GM19023 (cell line): ENCODE data around the gene JADE1.

Experiments used
- ATAC-seq: cut with Tn5 transposase; IDR thresholded peaks from one replicate; pipeline ENCODE4 v1.9.1; 2021; ENCODE audit warnings: mild to moderate bottlenecking, moderate library complexity; ENCODE audit not compliant: unreplicated experiment

Gene JADE1

DNA sequence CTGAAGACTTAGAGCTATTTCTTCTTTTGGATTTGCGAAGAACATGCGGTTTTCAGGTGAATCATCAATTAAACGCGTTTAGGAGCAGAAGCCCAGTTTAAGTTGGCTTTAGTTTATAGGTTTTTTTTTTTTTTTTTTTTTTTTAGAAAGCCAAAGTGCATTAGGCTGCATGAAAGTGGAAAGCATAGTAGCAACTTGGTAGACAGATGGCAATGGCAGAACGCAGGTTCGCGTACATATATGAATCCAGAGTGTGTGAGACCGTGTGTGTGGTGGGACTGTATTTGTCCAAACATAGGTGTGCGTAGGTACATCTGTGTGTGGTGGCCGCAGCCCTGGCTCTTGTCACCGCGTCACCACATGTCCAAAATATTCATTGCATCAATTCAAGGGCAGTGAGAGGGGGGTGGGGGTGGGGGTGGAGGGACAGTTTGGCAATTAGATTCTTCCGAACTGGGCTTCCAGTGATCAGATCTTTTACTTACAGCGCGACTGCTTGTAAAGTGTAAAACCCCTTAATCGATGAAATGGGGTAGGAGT lies 901 bp downstream of the JADE1 start:
- ATAC-seq, result no peak

DNA sequence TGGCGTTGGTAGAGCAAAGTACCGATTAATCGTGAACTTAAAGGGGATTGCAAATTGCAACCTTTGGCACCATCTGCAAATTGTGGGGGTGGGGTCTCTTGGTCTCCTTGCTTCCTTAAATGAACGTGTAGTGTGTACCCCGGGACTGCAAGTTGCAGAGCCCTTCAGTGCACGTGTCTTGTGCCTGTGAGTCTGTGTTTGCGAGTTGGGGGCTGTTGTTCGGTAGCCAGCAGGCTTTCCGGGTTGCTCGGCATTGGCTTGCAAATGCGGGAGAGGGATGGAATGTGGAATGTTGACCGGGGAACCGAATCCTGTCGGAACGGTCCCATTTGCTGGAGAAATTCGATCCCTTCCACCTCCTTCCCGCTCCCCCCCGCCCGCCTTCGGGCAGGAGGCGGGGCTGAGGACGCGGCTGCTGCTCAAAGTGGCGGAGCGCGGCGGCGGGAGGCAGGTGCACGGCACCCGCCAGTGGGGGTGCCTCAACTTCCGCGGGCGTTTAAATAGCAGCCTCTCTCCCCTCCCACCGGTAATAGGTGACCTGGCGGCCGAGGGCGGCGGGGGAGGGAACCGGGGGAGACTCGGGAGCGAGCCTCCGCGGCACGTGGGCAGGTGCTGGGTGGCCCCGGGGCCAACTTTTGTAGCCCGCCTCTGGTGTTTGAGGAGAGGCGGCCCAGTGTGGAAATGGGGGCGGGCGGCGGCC lies 1.5 kb downstream of the JADE1 start:
- ATAC-seq, result peak; percentile 46

DNA sequence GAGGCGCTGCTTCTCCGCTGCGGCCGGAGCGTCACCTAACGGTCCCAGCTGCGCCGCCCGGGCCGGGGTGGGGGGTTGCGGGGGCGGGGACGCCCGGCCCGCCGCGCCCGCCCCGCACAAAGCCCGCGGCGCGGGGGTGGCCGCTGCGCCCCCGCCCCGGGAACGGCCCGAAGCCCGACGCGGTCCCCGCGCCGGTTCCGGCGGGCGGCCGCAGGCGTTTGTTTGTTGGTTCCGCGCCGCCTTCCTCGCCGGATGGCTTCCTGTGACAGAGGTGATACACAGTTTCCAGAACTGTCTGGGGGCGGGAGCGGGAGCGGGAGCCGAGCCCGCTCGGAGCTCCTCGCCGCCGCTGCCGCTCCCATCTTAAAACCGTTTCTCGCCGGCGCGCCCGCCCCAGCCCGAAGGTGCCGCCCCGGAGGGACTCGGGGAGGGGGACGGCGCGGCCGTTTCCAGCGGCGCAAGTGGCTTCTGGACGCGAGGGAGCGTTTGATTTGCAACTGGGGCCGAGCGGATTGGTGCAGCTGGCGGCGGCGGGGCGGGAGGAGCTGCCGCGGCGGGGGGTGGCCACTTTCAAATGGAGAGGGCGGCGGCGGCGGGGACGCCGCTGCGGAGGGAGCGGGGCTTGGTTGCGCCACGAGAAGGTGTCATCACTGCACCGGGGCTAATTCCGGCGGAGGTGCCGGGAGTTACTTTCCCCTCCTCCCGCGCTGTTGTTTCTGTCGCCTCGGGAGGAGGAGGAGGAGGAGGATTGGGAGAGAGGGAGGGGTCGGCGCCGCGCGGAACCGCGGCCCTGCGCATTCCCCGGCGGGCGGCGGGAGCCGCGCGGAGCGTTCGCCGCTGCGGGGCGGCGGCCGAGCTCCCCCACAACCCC lies 2.3 kb downstream of the JADE1 start:
- peak; percentile 50 for ATAC-seq

DNA sequence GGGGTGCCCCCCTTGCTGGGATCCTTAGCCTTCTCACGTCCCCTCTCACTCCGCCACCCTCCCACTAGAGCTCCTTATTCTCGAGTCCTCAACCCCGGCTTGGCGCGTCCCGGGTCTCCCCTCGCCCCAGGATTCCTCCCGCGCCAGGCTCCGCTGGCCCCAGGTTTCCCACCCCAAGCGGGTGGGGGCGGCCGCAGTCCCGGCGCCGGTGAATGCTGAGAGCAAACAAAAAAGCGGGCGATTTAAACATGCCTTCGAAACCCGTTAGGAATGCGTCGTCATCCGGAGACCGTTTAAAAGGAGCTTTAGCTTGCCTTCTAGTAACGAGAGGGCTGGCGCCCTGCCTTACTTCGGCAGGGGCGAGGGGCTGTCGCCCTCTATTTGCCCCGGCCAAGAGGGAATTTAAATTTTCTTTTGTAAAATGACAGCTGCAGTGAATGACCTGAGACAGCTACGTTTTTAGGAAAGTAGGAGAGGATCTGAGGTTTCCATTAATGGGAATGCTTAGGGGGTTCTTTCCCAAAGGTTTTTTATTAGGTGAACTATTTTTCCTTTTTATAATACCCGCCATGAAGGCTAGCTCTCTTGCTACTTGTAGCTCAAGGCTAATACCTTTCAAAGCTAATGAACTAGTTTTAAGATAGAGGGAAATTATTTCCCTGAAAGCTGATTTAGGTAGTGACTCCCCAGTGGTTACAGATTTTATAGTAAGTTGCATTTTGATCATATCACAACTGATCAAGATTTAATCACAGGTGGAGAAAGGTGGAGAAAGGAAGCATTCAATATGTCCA lies 3.1 kb downstream of the JADE1 start:
- ATAC-seq, result no peak

DNA sequence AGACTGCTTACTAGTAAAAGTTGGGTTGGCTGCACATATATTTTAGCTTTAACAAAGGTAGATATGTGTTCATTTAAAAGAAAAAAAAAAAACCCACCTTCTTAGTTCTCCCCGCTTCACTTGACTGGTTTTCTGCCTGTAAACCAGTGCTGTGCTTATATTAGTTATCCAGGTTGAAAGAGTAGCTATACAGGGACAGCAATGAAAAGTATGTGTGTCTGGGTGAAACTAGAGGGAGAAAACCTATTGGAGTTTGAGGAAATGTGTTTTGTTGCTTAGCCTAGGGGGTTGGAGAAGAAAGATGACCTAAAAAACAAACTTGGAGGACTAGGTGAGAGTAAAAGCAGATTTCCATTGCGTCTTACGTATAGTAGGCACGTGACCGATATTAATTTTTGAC lies 4.5 kb downstream of the JADE1 start:
- no peak for ATAC-seq

DNA sequence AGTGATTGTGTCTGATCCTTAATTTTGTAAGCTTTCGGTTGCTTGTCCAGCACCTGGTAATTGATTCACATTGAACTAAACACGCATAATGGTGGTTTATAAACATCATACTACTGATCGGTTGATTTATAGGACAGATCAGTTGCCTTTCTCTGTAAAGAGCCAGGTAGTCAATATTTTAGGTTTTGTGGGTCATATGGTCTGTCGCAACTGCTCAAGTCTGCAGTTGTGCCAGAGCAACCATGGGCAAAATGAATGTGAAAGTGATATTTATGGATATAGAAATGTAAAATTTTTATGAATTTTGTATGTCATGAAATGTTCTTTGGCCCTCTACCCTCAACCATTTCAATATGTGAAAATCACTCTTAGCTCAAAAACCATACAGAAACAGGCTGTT lies 8.9 kb downstream of the JADE1 start:
- ATAC-seq, result no peak

DNA sequence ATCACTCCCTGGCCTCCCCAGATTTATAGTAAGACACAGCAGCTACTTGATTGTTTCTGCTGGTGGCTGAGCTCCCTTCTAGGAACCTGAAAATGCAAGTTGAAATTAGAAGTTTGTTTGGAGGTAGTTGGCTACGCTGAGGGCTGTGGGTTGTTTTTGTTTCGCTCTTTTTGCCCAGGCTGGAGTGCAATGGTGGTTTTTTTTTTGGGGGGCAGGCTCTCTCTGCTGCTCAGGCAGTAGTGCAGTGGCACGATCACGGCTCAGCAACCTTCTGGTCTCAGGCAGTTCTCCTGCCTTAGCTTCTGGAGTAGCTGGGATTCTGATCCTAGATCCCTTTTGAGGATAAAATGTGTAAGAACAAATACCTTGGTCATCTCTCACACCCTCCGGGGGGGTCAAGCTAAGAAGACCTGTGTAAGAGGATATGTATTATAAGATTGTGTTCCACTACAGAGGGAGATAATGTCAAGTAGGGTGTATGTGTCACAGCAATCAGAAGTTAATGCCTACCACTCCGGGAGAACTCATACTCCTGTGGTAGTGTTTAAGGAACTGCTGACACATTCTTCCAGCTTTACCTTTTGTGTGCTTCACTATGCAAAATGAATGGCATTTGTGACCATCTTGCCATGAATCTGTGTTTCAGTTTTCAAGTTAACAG lies 9.7 kb downstream of the JADE1 start:
- ATAC-seq, result no peak

DNA sequence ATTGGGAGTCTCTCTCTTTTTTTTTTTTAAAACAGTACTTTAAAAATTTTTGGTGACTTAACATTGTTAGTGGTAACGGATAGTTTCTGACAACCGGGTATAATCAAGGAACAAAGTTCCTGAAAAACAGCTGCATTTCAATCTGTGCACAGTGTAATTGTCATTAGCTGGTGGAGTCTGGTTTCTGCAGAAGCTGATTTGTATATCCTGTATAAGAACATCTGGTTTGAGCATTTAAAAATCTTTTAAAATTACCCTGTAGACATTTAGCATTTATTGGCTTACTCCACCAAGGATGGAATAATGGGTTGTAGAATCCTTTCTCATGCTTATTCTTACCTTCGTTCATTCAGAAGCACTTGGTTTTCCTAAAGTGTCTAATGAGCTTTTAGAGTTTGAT lies 11.2 kb downstream of the JADE1 start:
- ATAC-seq, result no peak

DNA sequence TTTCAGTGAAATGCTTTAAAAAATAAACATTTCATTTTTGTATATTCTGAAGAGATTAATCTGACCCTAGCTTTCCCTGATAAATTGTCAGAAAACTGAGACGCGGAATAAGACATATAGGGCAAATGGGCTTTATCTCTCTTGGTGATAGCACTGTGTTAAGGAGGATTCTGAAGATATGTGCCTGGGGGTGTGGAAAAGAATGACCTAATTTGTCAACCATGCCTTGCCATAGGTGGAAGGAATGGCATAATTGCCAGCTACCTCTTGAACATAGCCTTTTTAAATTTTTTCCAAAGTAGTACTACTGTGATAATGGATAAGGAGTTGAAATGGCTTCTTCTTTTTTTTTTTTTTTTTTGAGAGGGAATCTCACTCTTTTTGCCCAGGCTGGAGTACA lies 11.7 kb downstream of the JADE1 start:
- ATAC-seq, result no peak

DNA sequence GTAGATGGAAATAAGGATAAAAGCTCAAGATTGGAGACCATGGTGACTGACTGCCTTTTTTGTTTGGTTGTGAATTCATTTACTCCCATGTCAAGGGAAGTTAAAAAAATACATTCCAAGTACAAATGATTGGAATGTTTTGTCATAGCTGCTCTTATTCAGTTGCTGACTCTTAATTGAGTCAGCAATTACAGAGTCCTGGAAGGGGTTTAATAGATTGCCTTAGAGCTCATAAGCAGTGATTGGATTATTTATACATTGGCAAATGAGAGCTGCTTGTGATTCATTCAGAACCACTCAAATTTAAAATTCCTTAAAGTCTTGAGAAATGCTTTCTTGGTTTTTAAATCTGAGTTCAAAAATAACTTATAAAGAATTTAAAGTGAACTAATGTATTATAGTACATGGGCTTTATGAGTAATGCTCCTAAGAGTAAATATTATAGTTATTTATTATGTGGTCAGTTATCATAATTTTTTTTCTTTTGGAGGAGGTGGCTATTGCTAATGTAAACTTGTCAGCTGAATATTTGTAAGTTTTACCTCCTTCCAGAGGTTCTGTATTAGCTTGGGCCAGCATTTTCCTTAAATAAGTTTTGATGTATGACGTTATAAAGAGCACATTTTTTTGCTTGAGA lies 13.6 kb downstream of the JADE1 start:
- no peak for ATAC-seq

DNA sequence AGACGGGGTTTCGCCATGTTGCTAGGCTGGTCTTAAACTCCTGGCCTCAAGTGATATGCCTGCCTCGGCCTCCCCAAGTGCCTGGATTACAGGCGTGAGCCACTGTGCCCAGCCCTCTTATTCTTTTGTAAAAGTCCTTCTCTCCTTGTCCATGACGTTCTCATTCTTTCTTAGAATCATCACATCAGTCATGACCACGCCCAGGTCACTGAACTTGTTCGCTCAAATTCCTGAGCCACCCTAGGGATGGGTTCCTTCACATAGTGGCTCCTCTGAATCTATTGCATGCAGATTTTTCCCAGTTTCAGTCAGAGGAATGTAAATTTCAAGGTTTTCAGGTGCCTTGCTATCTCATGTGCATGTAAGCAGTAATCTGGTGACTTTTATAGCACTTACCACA lies 15.7 kb downstream of the JADE1 start:
- ATAC-seq, result no peak

DNA sequence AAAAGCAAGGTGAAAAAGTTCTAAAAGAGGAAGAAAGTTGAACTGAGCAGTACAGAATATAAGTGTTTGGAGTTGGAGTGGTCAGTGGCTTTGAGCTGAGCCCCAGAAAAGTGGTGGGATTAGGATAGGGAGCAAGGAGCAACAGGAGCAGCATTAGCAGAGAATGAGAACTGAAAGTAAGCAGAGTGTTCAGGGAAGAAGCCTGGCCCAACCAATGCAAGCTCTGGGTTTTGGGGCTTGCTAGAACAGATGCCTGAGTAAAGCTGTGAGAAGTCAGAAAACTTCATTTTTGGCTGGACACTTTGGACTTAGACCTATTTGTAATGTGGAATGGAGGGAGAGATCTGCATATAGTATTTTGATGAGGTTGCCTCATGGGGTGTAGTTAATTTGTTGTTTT lies 17.8 kb downstream of the JADE1 start:
- peak; percentile 24 for ATAC-seq

DNA sequence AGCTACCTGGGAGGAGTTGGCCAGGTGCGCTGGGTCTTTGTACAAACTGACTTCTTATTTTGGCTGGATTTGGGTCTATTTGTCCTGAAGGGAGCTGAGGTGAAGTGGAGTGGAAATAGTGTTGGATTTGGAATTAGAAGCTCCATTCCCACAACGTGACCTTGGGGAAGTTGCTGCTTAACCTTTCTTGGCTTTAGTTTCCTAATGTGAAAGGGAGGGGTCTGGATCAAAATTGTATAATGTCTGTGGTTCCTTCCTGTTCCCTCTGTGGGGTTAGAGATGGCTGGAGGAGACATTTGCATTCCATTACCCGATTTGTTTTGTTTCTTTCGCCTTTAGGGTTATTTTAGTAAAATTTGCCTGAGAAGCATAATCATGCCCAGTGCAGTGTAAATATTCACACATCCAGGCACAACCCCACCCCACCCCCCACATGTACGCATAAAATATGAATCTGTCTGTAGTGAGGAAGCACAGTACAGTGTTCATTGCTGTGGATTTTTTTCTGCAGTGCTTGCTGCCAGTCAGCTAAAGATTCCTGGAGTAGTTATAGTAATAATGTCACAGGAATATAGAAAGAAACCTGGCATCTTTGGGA lies 21.5 kb downstream of the JADE1 start:
- no peak for ATAC-seq

DNA sequence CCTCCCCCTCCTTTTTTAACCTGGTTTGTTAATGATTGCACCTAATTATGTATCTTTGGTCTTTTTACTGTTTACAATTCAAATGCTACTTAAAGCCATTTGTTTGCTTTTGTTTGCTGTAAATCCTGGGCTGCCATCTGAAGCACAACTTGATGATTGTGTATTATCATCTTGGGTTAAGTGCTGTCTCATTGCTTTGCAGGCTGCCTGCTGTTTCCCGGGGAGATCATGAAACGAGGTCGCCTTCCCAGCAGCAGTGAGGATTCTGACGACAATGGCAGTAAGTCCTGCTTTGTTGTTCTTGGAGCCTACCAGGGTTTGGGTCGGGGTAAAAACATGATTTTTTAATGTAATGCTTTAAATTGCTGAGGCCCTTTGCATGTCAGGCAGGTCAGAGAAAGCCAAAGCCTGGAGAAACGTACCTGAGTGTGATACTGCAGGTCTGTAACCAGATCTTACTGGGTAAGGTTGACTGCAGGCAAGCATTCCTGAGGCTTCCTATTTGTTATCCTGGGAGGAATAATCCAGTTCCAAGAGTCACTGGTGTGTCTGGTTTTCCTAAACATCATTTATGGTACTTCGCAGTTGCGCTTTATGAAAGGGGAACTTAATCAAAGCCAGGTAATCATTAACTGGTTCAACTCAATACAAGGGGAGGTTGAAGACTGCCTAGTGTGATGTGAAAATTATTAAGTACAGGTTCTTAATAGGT lies 22.2 kb downstream of the JADE1 start:
- peak; percentile 44 for ATAC-seq

DNA sequence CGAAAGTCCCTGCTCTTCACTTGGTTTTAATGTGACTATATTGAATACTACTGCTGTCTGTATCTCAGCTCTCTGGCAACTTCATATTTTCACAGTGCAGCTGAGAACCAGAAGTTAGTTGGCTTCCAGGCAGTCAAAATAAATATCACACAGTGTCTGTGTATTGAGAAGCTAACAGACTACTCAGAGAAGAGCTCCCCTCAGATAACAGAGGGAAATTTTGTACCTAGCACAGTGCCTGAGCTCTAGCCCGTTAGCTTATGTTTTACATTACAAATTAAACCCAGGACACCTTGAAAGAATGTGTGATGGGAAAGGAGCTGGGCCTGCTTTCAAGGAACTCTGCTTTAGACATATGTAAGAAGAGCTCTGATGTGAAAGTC lies 22.7 kb downstream of the JADE1 start:
- ATAC-seq, result peak; percentile 25

DNA sequence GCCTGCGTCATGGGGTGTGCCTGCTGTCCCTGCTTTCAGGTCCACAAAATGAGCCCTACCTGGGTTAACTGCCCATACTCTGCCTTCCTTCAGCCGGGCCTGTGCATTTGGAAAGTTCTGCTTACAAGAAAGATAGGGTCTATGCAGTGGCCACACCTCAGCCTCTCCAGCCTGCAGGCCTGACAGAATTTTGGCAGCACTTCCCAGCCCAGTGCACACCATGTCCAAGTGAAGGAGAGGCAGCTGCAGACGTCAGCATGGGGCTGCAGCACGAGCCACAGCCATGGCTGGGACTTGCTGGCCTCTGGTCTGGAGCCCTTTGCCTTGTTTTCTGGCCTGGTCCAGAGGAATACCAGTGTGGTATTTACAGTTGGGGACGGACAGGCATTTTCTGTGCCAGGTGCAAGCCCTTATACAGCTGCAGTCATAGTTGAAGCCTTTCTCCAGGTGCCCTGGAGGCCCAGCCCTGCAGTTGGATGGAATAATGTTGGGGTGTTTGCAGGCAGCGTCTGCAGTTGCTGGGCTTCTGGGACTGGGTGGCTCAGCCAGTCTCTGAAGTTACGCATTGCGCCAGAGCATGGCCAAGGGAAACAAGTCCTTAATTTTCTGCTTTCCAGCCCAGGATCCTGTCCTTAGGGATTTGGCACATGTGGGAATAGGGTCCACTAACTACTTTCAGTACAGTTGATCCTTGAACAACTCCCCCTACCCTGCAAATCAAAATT lies 26.2 kb downstream of the JADE1 start:
- ATAC-seq, result no peak

DNA sequence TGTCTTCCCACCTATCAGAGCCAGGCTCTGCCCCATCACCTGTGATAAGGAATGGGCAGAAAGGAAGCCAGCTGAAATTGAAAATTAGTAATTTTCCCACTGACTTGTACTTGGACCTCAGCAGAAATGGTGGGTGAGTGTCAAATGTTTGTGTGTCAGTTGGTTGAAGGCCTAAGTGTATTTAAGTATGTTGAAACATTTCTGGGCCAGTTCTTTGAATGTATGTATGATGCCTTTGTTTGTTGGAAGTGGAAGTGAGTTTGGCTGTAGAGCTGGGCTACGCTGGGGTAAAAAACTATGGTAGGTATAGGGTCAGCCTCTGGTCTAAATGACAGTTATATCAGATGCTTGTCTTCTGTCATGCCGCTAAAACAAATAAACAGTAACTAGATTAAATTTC lies 27.7 kb downstream of the JADE1 start:
- ATAC-seq, result no peak

DNA sequence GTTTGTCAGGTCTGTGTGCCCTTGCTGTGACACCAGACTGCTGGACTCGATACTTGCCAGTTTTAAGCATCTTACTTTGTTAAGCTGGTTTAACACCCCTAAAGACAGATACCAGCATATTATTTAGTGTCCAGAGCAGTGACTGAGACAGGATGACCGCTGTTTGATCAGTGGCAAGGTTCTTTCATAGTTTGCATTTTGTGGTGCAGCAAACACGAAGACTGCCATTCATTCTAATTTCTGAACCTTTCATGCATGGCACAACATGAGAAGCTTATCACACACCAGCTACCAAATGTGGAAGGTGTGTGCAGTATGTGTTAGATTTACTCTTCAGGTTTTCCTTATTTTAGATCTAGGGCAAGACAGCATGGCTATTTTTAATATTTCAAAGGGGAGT lies 28.2 kb downstream of the JADE1 start:
- no peak for ATAC-seq
